ENCODE results near the gene GOLGB1.

GOLGB1 gene

GRCh38 chr3:121627211-121627610 is 122.3 kb downstream of the GOLGB1 start:
- DNase-seq = no peak

- no peak for DNase-seq
Observed at GRCh38 chr3:121626495-121626894, 123.0 kb downstream of the GOLGB1 start.

GRCh38 chr3:121624147-121624899 is 125.2 kb downstream of the GOLGB1 start:
- DNase-seq = no peak

GRCh38 chr3:121621491-121621890 is 128.1 kb downstream of the GOLGB1 start:
- no peak for DNase-seq

GRCh38 chr3:121619691-121620090 is 129.8 kb downstream of the GOLGB1 start:
- DNase-seq = no peak
